Activated effector memory CD4-positive, alpha-beta T cell treated with Interleukin-2 at 50 U/mL for 16 hours (primary cell): Measurements from ENCODE around the gene RIN3.

Experiments
- DNase-seq: peaks from one replicate; pipeline ENCODE4 v3.0.0-alpha.2; 2020

The RIN3 gene

GRCh38 chr14:92579244-92579936 is 65.8 kb downstream of the RIN3 start:
- no peak for DNase-seq

GRCh38 chr14:92581206-92581605 is 67.6 kb downstream of the RIN3 start:
- DNase-seq, result no peak

DNA sequence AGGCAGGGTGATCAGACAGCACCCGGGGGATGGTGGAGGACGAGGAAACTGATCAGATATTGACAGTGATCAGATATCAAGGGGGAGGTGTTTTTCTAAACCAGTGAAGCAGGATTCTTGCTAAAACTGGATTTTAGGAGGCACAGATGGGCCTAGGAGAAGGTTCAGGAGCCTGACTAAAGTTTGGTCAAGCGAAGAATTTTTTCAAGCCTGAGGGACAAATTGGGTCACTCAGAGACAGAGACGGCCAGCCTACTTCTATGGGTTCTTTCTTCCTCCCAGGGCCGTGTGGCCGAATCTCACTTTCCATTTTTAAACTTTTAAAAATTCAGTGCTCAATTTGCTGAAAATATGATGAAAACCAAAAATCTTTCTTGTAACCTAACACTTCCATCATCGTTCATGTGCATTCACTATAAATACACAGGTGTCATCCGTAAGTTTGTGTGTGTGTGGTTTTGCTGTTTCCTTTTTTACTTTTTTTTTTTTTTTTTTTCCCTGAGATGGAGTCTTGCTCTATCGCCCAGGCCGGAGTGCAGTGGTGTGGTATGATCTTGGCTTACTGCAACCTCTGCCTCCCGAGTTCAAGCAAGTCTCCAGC is 68.5 kb downstream of the RIN3 start:
- no peak for DNase-seq

- no peak for DNase-seq
These were observed 69.3 kb downstream of the RIN3 start for GRCh38 chr14:92582706-92583452.

DNA sequence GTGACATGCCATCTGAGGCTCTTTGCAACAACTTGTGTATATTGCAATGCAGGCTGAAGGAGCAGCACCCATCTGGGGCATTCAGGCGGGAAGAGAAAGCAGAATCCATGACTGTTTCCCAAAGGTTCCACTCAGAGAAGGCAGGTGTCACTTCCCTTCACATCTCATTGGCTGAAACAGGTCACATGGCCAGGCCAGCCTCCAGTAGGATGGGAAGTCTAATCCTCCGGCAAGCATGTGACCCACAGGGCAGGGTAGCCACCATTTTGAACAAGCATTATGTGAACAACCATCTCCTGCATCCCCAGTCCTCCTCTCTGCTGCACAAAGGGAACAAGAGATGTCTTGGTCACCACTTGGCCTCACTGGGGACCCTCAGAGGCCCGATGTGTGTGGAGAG is 70.6 kb downstream of the RIN3 start:
- DNase-seq, result no peak

DNA sequence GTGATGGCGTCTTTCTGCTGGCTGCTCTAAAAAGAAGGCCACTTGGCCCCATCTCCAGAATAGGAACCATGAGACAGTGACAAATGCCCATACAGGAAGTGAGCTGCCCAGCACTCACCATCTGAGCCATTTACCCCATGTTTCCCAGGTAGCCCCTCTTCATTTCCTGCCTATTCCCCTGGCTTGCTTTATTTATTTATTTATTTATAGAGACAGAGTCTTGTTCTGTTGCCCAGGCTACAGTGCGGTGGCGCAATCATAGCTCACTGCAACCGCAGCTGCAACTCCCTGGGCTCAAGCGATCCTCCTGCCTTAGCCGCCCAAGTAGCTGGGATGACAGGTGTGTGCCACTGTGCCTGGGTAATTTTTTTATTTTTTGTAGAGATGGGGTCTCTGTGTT is 71.2 kb downstream of the RIN3 start:
- no peak for DNase-seq

- DNase-seq, result no peak
These were observed 72.7 kb downstream of the RIN3 start for GRCh38 chr14:92585981-92586937.

GRCh38 chr14:92586963-92587699 is 73.5 kb downstream of the RIN3 start:
- DNase-seq, result no peak

DNA sequence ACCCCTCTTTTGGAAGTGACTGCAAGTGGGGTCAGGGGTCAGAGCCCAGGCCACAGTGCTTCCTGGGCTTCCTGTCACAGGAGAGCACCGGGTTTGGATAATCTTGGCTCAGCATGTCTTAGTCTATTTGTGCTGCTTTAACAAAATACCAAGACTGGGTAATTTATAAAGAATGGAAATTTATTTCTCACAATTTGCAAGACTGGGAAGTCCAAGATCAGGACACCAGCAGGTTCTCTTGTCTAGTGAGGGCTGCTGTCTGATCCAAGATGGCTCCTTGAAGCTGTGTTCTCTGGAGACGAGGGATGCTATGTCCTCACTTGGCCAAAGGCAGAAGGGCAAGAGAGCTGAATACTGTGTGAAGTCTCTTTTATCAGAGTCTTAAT is 74.1 kb downstream of the RIN3 start:
- DNase-seq, result no peak

GRCh38 chr14:92589213-92589852 is 75.8 kb downstream of the RIN3 start:
- DNase-seq, result no peak

GRCh38 chr14:92590176-92590575 is 76.6 kb downstream of the RIN3 start:
- no peak for DNase-seq

- DNase-seq, result no peak
These were observed 77.4 kb downstream of the RIN3 start for GRCh38 chr14:92590941-92591340.

DNA sequence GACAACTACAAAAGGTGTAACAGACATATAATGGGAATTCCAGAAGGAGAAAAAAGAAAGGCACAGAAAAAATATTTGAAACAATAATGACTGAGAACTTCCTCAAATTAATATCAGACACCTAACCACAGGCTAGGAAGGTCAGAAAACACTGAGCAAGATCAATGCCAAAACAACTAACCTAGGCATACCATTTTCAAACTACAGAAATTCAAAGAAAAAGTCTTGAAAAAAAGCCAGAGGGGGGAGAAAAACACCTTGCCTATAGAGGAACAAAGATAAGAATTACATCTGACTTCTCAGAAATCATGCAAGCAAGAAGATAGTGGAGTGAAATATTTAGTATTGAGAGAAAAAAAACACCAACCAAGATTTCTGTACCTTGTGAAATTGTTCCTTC is 77.8 kb downstream of the RIN3 start:
- no peak for DNase-seq

DNA sequence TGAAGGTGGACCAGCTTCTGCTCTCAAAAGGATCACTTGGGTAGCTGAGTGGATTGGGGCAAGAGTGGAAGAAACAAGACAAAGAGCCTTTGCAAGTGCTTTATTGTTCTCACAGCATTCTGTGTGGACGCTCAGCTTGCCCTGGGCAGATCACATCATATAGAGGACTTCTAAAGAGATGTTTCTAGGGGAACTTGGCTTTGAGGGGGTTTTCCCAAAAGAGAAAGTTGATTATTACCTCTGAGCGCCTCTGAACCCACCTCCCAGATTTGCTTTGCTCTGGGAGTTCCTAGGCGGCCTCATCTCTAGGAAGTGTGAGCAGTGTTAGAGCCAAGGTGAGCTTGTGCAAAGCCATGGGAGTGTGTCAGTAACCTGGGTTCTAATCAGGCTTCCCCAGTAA is 81.7 kb downstream of the RIN3 start:
- DNase-seq, result no peak

- DNase-seq, result no peak
These were observed 82.8 kb downstream of the RIN3 start for GRCh38 chr14:92596331-92596907.

DNA sequence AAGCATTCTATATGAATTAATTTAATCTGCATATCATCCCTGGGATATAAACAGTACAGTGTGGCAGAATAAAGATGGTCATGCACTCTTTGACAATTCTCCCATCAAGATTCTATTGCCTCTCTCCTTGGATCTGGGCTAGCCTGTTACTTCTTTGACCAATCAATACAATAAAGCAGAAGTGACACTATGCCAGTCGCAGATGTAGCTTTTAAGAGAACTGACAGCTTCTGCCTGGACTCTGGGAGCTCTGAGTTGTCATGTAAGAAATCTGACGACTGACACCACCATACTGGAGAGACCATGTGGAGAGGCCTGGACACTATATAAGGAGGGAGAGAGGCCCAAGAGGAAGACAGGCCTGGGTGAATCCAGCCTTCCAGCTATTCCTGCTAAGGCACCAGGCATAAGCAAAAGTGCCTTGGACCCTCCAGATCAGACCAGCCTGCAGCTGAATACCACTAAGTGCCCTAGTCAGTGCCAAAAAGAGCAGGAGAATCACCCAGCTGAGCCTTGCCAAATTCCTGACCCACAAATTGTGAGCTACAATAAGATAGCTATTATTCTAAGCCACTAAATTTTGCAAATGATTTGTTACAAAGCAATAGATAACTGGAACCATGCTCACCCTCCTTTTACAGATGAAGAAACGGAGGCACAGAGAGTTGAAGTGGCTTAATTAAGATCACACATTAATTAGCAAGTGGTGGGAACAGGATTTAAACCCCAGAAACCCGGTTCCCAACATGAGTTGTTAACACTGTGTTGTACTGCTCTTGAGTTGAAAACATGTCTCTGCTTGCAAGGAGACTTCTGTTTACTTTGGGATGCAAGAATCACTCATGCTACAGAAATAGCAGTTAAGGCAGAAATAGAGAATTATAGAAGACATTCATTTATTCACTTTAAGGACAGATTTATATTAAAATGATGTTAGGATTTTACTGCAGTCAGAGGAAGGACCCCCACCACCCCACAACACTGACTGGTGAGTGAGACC is 84.6 kb downstream of the RIN3 start:
- DNase-seq, result no peak

DNA sequence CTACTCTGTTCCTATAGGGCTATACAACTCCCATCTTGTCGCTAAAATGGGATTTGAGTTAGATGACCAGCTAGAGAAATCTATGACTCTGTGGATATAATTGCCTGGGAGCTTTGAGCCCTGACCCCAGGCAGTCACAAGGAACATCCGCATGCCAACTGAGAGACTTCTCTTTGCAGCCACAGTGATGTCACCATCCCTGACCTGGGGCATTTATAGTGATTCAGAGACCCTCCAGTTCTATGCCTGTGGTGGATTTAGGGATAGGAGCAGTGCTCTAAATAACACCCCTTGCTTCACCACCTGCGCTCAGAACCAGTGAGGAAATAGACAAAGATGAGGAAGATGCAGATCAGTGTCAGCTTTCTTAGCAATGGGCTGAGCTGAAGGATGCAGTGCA is 86.2 kb downstream of the RIN3 start:
- no peak for DNase-seq

DNA sequence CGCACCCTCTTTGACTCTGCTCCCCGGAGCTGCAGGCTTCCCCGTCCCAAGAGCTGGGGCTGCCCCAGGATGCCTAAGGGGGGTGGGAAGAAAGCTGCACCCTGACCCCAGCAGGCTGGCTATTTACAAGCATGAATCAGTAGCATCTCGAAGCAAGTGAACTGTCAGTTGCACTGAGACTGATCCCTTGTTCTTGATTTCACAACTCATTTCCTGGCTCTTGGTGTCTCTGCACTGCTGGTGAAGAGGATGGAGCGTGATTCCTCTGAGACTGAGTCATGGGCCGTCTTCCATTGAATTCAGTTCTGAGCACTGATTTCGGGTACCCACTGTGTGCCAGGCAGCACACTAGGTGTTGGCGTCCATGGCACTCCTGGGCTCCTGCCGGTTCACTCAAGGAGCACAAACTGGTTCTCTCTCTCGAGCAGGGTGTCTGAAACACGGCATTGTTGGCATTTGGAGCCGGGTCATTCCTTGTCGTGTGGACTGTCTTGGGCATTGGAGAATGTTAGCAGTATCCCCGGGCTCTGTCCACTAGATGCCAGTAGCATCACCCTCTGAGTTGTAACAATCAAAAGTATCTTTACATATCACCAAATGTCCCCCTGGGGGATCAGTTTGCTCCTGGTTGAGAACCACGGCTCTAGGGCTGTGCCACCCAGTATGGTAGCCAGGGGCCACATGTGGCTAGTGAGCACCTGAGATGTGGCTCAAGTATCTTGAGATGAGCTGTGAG is 86.9 kb downstream of the RIN3 start:
- no peak for DNase-seq

- no peak for DNase-seq
These were observed 87.6 kb downstream of the RIN3 start for GRCh38 chr14:92601131-92601710.
